Mucosa of stomach (tissue), 1 donor: ENCODE measurements around the gene CSNK1D.
"Not testable (repeated sequence)": the region's sequence is repeated elsewhere in the genome, so short reads cannot be mapped to it uniquely, and the experiment has no call there.

Experiments used
- H3K27me3 ChIP-seq: one replicate; pipeline ENCODE4 v1.7.0; 2013; ENCODE audit warnings: mild to moderate bottlenecking, low read length; ENCODE audit not compliant: control insufficient read depth, insufficient read depth
- H3K36me3 ChIP-seq: one replicate; pipeline ENCODE4 v1.7.0; 2013; ENCODE audit warnings: low read length; ENCODE audit not compliant: control insufficient read depth, insufficient read depth
- H3K4me1 ChIP-seq: one replicate; pipeline ENCODE4 v1.7.0; 2013; ENCODE audit warnings: mild to moderate bottlenecking, low read length; ENCODE audit not compliant: control insufficient read depth, insufficient read depth
- H3K4me3 ChIP-seq: one replicate; pipeline ENCODE4 v1.7.0; 2013; ENCODE audit warnings: low read length
- H3K9ac ChIP-seq: one replicate; pipeline ENCODE4 v1.7.0; 2013; ENCODE audit warnings: mild to moderate bottlenecking, low read length, moderate library complexity
- H3K9me3 ChIP-seq: one replicate; pipeline ENCODE4 v1.7.0; 2013; ENCODE audit warnings: mild to moderate bottlenecking, low read length, moderate library complexity; ENCODE audit not compliant: control insufficient read depth
- donor health status: Pancreatic carcinoma.

Gene CSNK1D

DNA sequence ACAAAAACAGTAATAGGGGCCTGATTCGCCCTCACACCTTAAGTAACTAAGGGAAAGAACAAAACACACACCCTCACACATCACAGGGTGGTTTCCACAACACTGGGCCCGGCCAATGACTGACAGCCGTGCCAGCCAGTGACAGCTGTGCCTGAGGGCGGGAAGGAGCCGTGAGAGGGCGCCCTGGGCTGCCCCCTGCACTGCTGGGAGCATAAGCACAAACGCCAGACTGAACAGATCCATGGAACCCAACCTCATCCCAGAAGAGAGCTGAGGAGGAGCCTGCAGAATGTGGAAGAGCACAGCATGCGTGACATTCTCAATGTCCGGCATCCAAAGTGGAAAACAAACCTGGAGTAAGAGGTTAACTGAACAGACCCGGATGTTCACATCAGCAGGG lies 16.0 kb downstream of the CSNK1D start:
- no peaks in the 10 kb centered on the region for H3K9me3 ChIP-seq
- H3K4me3 ChIP-seq: no peak overlapping the region
- no peaks in the 10 kb centered on the region for H3K27me3 ChIP-seq
- H3K4me1 ChIP-seq: peaks cover 6% of the 10 kb centered on the region
- peaks cover 43% of the 10 kb centered on the region for H3K36me3 ChIP-seq
- H3K9ac ChIP-seq: no peak overlapping the region

DNA sequence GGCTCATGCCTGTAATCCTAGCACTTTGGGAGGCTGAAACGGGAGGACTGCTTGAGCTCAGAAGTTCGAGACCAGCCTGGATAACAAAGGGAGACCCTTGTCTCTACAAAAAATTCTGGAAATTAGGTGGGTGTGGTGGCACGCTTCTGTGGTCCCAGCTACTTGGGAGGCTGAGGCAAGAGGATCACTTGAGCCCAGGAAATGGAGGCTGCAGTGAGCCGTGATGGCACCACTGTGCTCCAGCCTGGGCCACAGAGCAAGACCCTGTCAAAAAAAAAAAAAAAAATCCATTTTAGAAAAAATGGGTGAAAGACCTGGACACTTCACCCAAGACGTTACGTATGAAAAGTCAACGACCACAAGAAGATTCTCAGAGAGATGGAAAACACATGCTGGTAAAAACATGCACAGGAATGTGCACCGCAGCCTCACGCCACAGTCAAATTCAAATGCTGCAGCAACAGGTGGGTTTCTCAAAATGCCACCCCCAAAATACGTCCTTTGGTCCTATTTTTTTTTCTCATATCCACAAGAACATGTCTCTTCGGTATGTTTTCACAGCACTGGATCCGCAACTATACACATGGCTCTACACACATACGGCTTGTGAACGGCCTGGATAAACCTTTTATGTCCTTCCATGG lies 17.1 kb downstream of the CSNK1D start:
- no peaks in the 10 kb centered on the region for H3K9me3 ChIP-seq
- H3K9ac ChIP-seq: no peak overlapping the region
- H3K36me3 ChIP-seq: peaks cover 45% of the 10 kb centered on the region
- H3K4me3 ChIP-seq: no peak overlapping the region
- H3K4me1 ChIP-seq: peaks cover 6% of the 10 kb centered on the region
- no peaks in the 10 kb centered on the region for H3K27me3 ChIP-seq

DNA sequence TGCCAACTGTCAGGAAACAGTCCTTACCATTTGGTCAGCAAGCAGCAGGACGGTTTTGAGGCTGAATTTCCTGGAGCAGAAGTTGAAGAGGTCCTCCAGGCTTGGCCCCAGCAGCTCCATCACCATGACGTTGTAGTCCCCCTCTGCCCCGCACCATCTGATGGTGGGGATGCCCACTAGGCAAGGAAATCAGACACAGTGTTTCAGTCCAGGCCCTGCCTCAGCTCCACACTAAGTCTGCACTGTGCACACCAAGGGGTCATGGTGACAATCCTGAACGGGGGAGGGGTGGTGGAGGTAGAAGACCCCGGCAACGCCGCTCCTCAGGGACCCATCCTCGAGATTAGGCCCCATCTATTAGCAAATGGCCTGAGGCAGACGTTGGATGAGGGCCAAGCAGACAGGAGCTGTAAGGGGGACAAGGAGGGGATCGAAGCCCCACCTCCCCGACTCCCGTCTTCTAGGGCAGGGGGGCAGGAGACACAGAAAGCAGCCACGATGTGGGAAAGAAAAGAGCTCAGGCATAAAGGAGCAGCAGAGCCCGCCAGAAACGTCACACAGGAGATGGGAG lies 18.0 kb downstream of the CSNK1D start:
- Histone ChIP-seq H3K9me3 (no peaks in the 10 kb centered on the region), H3K4me3 (no peak overlapping the region), H3K4me1 (peaks cover 6% of the 10 kb centered on the region), H3K36me3 (peaks cover 46% of the 10 kb centered on the region), H3K27me3 (no peaks in the 10 kb centered on the region), H3K9ac (no peak overlapping the region)

DNA sequence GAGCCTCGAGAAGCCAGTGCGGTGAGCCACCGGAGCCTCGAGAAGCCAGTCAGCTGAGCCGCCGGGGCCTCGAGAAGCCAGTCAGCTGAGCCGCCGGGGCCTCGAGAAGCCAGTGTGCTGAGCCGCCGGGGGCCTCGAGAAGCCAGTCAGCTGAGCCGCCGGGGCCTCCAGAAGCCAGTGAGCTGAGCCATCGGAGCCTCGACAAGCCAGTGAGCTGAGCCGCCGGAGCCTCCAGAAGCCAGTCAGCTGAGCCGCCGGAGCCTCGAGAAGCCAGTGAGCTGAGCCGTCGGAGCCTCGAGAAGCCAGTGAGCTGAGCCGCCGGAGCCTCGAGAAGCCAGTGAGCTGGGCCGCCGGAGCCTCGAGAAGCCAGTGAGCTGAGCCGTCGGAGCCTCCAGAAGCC lies 18.8 kb downstream of the CSNK1D start:
- not testable (repeated sequence) for H3K9me3 ChIP-seq, H3K4me3 ChIP-seq, H3K27me3 ChIP-seq, H3K4me1 ChIP-seq, H3K9ac ChIP-seq
- peaks cover 42% of the 10 kb centered on the region for H3K36me3 ChIP-seq

DNA sequence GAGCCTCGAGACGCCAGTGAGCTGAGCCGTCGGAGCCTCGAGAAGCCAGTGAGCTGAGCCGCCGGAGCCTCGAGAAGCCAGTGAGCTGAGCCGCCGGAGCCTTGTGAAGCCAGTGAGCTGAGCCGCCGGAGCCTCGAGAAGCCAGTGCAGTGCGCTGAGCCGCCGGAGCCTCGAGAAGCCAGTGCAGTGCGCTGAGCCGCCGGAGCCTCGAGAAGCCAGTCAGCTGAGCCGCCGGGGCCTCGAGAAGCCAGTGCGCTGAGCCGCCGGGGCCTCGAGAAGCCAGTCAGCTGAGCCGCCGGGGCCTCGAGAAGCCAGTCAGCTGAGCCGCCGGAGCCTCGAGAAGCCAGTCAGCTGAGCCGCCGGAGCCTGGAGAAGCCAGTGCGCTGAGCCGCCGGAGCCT lies 19.4 kb downstream of the CSNK1D start:
- not testable (repeated sequence) for H3K9ac ChIP-seq, H3K9me3 ChIP-seq, H3K4me3 ChIP-seq, H3K27me3 ChIP-seq, H3K4me1 ChIP-seq
- peaks cover 42% of the 10 kb centered on the region for H3K36me3 ChIP-seq

DNA sequence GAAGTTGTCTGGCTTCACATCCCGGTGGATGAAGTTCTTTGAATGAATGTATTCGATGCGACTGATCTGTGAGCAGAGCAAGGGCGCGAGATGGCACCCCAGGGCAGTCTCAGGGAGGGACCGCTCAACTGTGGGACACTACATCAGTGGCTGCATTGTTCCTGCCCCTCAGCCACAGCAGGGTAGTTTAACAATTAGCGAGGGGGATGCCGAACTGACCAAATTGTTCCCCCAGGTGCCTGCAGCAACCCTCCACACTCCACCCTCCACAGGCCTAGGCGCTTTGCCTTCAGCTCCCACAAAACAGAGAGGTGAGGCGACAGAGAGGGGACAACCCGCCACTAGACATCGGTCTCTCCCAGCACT lies 20.3 kb downstream of the CSNK1D start:
- Histone ChIP-seq H3K4me3 (no peak overlapping the region), H3K27me3 (no peaks in the 10 kb centered on the region), H3K9ac (no peak overlapping the region), H3K9me3 (no peaks in the 10 kb centered on the region), H3K4me1 (peaks cover 6% of the 10 kb centered on the region), H3K36me3 (peaks cover 44% of the 10 kb centered on the region)

DNA sequence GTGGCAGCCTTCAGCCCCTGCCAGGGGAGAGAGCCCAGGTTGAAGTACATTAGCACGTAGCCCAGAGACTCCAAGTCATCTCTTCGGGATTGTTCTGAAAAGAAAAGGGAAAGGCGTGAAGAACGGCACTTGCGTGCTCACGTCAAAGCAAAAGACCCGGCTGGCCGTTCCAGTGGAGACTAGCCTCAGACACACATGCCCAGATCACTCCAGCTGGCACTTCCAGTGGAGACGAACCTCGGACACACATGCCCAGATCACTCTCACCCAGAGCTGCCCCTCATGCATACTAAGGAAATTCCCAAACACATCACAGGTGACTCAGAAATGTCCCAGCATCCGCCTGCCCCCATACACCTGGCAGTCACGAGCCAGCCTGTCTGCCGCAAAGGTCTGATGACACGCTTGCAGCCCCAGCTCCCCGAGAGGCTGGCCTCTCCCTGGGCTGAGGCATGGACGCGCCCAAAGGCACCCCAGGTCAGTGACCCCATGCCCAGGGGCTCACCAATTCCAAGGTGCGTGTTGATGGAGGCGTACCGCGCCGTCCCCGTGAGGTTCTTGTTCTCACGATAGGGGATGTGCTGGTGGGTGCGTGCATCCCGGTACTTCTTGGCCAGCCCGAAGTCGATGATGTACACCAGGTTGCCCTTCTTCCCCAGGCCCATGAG lies 20.9 kb downstream of the CSNK1D start:
- no peaks in the 10 kb centered on the region for H3K27me3 ChIP-seq
- no peaks in the 10 kb centered on the region for H3K9me3 ChIP-seq
- H3K4me1 ChIP-seq: peaks cover 7% of the 10 kb centered on the region
- H3K4me3 ChIP-seq: no peak overlapping the region
- H3K9ac ChIP-seq: no peak overlapping the region
- H3K36me3 ChIP-seq: peaks cover 45% of the 10 kb centered on the region

DNA sequence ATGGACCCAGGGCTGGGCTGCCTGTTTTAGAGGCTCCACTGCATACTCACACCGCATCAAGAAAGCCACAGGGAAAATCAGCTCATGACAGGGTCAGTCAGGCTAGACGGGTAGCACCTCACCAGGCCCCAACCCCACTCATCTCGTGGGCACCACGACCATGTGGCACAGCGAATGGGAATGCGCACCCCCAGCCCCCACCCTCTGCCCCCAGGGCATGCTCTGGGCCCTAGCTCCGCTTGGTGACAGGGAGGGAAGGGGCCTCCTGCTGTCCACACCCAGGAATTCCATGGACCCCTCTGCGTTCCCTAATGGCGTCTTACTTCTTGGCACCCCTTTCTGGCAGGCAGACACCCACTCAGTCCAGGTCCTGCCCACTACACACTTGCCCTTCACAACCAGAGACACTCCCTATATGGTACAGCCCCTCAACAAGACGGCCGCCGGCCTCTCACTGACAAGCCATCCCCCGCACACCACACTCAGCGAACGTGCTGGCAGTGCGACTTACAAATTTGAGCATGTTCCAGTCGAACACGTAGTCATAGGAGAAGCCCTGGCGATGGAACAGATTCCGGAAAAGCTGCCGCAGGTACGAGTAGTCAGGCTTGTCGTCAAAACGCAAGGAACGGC lies 22.5 kb downstream of the CSNK1D start:
- H3K9me3 ChIP-seq: no peaks in the 10 kb centered on the region
- H3K27me3 ChIP-seq: no peaks in the 10 kb centered on the region
- no peak overlapping the region for H3K9ac ChIP-seq
- H3K4me1 ChIP-seq: peaks cover 20% of the 10 kb centered on the region
- H3K36me3 ChIP-seq: peaks cover 51% of the 10 kb centered on the region
- no peak overlapping the region for H3K4me3 ChIP-seq

DNA sequence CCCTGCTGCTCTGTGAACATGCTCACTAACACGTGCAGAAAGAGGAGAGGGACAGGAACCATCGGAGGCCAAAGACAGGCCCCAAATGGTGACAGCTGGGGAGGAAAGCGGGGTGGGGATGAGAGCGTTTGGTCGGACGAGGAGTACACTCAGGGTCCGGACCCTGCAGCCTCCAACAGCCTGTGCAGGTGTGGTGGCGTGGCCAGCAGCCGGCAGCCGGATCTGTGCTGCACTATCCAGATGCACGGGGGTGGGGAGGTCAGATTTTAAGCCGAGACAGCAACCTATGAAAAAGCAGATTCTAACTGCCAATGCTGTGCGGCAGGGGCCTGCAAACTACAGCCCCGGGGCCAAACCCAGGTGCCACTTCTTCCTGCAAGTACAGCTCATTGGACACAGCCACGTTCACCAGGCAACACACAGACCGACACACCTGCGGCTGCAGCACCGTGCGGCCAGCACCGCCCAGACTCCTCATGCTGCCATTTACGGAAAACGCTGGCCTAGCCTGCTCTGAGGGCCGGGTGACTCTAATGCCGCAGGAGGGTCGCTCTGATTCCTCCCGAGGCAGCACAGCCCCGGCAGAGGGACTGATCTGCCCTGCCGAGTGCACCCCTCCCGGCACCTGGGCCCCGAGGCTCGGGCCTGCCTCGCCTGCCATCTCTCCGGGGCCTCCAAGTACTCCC lies 23.5 kb downstream of the CSNK1D start:
- Histone ChIP-seq H3K27me3 (no peaks in the 10 kb centered on the region), H3K4me1 (peaks cover 28% of the 10 kb centered on the region), H3K36me3 (peaks cover 56% of the 10 kb centered on the region), H3K4me3 (no peak overlapping the region), H3K9ac (no peak overlapping the region), H3K9me3 (no peaks in the 10 kb centered on the region)

DNA sequence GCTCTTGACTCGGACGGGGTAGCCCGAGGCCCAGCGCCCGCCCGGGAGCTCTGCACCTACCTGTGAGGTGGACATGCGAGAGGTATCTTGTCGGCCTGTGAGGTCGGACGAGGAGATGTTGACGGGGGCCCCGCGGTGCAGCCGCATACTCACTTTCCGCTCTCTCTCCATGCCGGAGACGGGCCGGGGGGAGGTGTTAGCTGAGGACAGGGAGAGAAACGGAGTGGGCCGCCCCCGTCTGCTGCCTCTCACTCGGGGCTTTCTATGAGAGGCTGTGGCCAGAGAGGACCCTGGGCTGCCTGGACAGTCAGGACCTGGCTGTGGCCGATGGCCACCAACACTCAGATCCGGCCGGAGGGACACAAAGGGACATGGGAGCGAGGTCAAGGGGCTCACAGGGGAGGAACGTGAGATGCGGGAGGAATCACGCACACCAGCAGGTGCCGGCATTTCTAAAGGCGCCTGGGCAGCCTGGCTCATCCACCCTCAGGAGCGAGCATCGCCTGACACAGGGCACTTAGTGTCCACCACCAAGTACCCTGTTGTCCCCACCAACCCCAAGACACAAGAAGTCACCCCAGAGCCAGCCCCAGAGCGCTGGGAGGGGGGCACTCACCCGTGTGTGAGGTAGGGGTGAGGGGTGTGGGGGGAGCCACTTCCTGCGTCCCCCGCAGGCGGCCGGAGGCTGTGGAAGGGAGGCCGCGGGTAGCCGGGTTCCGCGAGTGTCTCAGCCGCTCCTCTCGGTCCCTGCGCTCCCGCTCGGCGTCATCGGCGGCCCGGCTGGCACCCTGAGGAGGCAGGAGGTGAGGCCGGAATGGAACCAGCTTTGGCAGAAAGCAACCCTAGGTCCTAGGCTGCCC lies 24.5 kb downstream of the CSNK1D start:
- H3K4me1 ChIP-seq: peaks cover 28% of the 10 kb centered on the region
- no peaks in the 10 kb centered on the region for H3K9me3 ChIP-seq
- peaks cover 57% of the 10 kb centered on the region for H3K36me3 ChIP-seq
- no peaks in the 10 kb centered on the region for H3K27me3 ChIP-seq
- no peak overlapping the region for H3K4me3 ChIP-seq
- H3K9ac ChIP-seq: no peak overlapping the region

DNA sequence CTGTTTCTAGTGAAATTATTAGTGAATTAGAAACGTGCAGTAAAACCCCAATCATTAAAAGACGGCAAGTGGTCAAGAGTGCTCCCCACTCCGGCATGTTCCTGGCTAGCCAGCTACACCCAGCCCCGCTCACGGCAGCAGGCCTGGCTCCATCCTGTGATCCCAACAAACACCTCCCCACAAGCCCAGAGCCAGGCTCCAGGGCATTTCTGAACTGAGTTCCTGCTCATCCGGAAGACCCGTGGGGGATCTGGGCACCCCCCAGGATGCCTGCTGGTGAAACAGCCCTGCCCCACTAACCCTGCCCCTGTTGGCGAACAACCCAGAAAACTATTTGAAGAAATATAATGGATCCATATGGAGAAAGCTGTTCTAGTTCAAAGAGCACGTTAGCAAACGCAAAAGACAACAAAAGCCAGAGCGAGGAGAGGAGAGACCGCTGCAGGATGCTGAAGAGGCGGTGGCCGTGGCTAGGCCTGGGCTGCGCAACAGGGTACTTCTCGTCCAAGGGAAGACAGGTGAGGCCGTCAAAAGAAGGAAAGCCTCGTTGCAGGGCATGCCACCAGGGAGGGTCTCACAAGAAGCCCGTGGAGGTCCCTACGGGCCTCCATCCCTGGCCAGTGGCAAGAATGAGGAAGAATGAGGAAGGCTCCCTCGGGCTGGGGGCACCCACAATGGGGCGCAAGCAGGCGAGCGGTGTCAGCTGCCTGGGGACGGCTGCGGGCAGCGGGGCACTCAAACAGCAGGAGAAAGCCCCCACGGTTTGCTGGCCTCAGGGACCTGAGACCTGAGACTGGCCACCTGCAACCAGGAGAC lies 25.4 kb downstream of the CSNK1D start:
- Histone ChIP-seq H3K9me3 (no peaks in the 10 kb centered on the region), H3K9ac (no peak overlapping the region), H3K4me1 (peaks cover 38% of the 10 kb centered on the region), H3K36me3 (peaks cover 61% of the 10 kb centered on the region), H3K27me3 (no peaks in the 10 kb centered on the region), H3K4me3 (no peak overlapping the region)
